Measurements from ENCODE around the gene SUFU. TPM values are rescaled to one million over a fixed set of nuclear protein-coding genes. Genes with fewer than 3 reads are reported as not detected.

The SUFU gene
- total and polyA plus RNA-seq, 4 donors: 1.8 to 3.8 (median 2.9) TPM

DNA sequence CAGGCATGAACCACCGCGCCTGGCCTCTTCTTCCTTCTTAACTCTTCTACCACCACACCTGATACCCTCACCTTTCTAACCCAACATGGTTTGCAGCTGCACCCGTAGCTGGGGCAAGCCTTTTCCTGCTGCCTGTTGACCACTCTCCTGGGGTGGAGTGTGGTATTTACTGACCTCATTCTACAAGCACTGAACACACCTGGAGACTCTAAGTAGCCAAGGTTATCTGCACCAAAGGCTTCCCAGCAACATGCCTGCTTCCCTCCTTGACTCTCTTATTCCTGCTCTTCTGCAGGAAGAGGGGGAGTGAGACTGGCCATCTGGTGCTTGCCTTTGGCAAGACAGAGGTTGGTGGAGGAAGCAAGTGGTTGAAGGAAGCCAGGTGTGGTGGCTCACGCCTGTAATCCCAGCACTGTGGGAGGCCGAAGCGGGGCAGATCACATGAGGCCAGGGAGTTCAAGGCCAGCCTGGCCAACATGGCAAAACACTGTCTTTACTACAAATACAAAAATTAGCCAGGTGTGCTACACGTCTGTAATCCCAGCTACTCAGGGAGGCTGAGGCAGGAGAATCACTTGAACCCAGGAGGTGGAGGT, 11.3 kb upstream of the SUFU start:
- TF ChIP-seq YY1 (IDR thresholded peaks at IDR 0.05) (no peak), FOXA1 (IDR thresholded peaks at IDR 0.05) (no peak), TAF1 (conservative IDR thresholded peaks at IDR 0.05) (no peak), MAX (IDR thresholded peaks at IDR 0.05) (no peak), ZBTB33 (IDR thresholded peaks at IDR 0.05) (no peak), GABPA (IDR thresholded peaks at IDR 0.05 in 1 of 2, conservative IDR thresholded peaks at IDR 0.05 in 1 of 2) (no peak), EGR1 (IDR thresholded peaks at IDR 0.05; ENCODE audit: low read depth in 2 of 2) (no peak), SP1 (IDR thresholded peaks at IDR 0.05) (no peak), RXRA (IDR thresholded peaks at IDR 0.05) (no peak), FOXA2 (IDR thresholded peaks at IDR 0.05) (no peak), HNF4G (IDR thresholded peaks at IDR 0.05) (no peak), RAD21 (IDR thresholded peaks at IDR 0.05) (no peak)
- TF ChIP-seq, protein P1, sequence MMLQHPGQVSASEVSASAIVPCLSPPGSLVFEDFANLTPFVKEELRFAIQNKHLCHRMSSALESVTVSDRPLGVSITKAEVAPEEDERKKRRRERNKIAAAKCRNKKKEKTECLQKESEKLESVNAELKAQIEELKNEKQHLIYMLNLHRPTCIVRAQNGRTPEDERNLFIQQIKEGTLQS (IDR thresholded peaks at IDR 0.05): no peak
- TF ChIP-seq, protein P2, sequence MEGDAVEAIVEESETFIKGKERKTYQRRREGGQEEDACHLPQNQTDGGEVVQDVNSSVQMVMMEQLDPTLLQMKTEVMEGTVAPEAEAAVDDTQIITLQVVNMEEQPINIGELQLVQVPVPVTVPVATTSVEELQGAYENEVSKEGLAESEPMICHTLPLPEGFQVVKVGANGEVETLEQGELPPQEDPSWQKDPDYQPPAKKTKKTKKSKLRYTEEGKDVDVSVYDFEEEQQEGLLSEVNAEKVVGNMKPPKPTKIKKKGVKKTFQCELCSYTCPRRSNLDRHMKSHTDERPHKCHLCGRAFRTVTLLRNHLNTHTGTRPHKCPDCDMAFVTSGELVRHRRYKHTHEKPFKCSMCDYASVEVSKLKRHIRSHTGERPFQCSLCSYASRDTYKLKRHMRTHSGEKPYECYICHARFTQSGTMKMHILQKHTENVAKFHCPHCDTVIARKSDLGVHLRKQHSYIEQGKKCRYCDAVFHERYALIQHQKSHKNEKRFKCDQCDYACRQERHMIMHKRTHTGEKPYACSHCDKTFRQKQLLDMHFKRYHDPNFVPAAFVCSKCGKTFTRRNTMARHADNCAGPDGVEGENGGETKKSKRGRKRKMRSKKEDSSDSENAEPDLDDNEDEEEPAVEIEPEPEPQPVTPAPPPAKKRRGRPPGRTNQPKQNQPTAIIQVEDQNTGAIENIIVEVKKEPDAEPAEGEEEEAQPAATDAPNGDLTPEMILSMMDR (IDR thresholded peaks at IDR 0.05; ENCODE audit: low read depth, low read length, missing input control): no peak
- TF ChIP-seq, protein P3, sequence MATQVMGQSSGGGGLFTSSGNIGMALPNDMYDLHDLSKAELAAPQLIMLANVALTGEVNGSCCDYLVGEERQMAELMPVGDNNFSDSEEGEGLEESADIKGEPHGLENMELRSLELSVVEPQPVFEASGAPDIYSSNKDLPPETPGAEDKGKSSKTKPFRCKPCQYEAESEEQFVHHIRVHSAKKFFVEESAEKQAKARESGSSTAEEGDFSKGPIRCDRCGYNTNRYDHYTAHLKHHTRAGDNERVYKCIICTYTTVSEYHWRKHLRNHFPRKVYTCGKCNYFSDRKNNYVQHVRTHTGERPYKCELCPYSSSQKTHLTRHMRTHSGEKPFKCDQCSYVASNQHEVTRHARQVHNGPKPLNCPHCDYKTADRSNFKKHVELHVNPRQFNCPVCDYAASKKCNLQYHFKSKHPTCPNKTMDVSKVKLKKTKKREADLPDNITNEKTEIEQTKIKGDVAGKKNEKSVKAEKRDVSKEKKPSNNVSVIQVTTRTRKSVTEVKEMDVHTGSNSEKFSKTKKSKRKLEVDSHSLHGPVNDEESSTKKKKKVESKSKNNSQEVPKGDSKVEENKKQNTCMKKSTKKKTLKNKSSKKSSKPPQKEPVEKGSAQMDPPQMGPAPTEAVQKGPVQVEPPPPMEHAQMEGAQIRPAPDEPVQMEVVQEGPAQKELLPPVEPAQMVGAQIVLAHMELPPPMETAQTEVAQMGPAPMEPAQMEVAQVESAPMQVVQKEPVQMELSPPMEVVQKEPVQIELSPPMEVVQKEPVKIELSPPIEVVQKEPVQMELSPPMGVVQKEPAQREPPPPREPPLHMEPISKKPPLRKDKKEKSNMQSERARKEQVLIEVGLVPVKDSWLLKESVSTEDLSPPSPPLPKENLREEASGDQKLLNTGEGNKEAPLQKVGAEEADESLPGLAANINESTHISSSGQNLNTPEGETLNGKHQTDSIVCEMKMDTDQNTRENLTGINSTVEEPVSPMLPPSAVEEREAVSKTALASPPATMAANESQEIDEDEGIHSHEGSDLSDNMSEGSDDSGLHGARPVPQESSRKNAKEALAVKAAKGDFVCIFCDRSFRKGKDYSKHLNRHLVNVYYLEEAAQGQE (IDR thresholded peaks at IDR 0.05): no peak
- Histone ChIP-seq H3K4me1 (ENCODE audit: control insufficient read depth in 4 of 4, insufficient read depth in 4 of 4, low read length in 3 of 4) (no peaks in the 10 kb centered on the region), H3K27me3 (ENCODE audit: control insufficient read depth in 4 of 4, insufficient read depth in 4 of 4, low read length in 3 of 4) (no peaks in the 10 kb centered on the region), H3K9ac (ENCODE audit: low read depth in 1 of 2, low read length in 2 of 2) (no peak overlapping the region), H3K4me3 (ENCODE audit: low read depth in 1 of 3, low read length in 3 of 3) (no peak overlapping the region), H3K27ac (ENCODE audit: low read depth in 1 of 2, low read length in 2 of 2) (no peak overlapping the region), H3K36me3 (ENCODE audit: control insufficient read depth in 4 of 4, insufficient read depth in 3 of 4, low read depth in 1 of 4, low read length in 3 of 4) (peaks cover 13 to 22% (median 17%) of the 10 kb centered on the region in 4 donors), H3K9me3 (ENCODE audit: control insufficient read depth in 4 of 4, low read length in 3 of 4) (no peaks in the 10 kb centered on the region)
- no peak for DNase-seq (ENCODE audit: low spot score)
- 97% methylated on average over 7 of the region's 7 CpGs for WGBS

DNA sequence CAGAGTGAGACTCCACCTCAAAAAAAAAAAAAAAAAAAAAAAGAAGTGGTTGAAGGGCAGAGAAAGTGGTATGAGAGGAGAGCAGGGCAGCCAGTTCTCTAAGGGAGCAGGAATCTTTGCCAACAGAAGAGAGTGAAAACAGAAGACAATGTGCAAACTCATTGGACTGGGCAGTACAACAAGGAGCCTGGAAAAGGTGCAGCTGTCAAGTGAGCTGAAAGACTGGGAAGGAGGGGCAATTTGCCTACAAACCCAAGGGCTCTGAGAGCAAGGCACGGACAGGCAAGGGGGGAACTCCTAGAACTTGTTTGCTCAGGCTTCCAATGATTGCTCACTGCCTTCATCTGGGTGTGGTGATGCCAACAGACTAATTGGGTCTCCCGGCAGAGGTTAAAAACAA, 10.8 kb upstream of the SUFU start:
- peaks cover 13 to 18% (median 15%) of the 10 kb centered on the region in 4 donors for H3K36me3 ChIP-seq (ENCODE audit: control insufficient read depth in 4 of 4, insufficient read depth in 3 of 4, low read depth in 1 of 4, low read length in 3 of 4)
- H3K4me3 ChIP-seq (ENCODE audit: low read depth in 1 of 3, low read length in 3 of 3): no peak overlapping the region
- no peaks in the 10 kb centered on the region for H3K9me3 ChIP-seq (ENCODE audit: control insufficient read depth in 4 of 4, low read length in 3 of 4)
- H3K4me1 ChIP-seq (ENCODE audit: control insufficient read depth in 4 of 4, insufficient read depth in 4 of 4, low read length in 3 of 4): no peaks in the 10 kb centered on the region
- H3K27ac ChIP-seq (ENCODE audit: low read depth in 1 of 2, low read length in 2 of 2): no peak overlapping the region
- no peak for TF ChIP-seq TAF1 (conservative IDR thresholded peaks at IDR 0.05)
- no peak overlapping the region for H3K9ac ChIP-seq (ENCODE audit: low read depth in 1 of 2, low read length in 2 of 2)
- no peaks in the 10 kb centered on the region for H3K27me3 ChIP-seq (ENCODE audit: control insufficient read depth in 4 of 4, insufficient read depth in 4 of 4, low read length in 3 of 4)
- 77% methylated on average over 2 of the region's 2 CpGs for WGBS
- no peak for DNase-seq (ENCODE audit: low spot score)
